ENCODE results near the gene BANF1. TPM values are rescaled to one million over a fixed set of nuclear protein-coding genes. Genes with fewer than 3 reads are reported as not detected.

The BANF1 gene
- total and polyA plus RNA-seq, 2 donors (not counting 3 experiments of a cell fraction or from before 2014, with no cell fraction given) = 269 to 376 TPM

GRCh38 chr11:66007201-66007634 lies 4.9 kb downstream of the BANF1 start:
- no peaks in the 10 kb centered on the region for H3K9me1 ChIP-seq (replicated peaks; ENCODE audit: control insufficient read depth, extremely low read depth, insufficient read depth, low read length)
- intact Hi-C loops (cut with micrococcal nuclease) (no loop called here), dilution Hi-C loops (cut with MboI; ENCODE audit: extremely low pct_ligation_motif_present, low sequenced_read_pairs) (no loop called here)
- POLR2A ChIA-PET = no interaction called here
- peaks cover 2% of the 10 kb centered on the region in 2 experiments for H3K27me3 ChIP-seq (ENCODE audit: control insufficient read depth in 2 of 2, insufficient read depth in 2 of 2, low read length in 2 of 2)
- H3K27ac ChIP-seq (ENCODE audit: insufficient read depth, low read depth, low read length) = no peak overlapping the region
- H2AFZ ChIP-seq (ENCODE audit: low read depth, low read length) = no peak overlapping the region
- no peak overlapping the region for H3K9ac ChIP-seq (replicated peaks; ENCODE audit: extremely low read depth, insufficient read depth, low read length)
- TF ChIP-seq FOS (IDR thresholded peaks at IDR 0.05; ENCODE audit: borderline replicate concordance, insufficient read depth, low read length) (no peak), MYC (IDR thresholded peaks at IDR 0.05; ENCODE audit: low read depth, low read length) (no peak)
- peaks cover 0 to 7% of the 10 kb centered on the region in 2 experiments for H3K36me3 ChIP-seq (ENCODE audit: control insufficient read depth in 2 of 2, extremely low read depth in 1 of 2, insufficient read depth in 2 of 2, low read length in 2 of 2)
- peaks cover 6% of the 10 kb centered on the region for H3K4me1 ChIP-seq (ENCODE audit: control insufficient read depth, extremely low read depth, insufficient read depth, low read length)
- H3K4me3 ChIP-seq (replicated peaks in 1 of 3; ENCODE audit: insufficient read depth in 1 of 3, low read depth in 1 of 3, low read length in 3 of 3) = no peak overlapping the region
- CTCF ChIA-PET = interaction anchor here (3.9 kb wide), 1 partner anchor 15 kb away, joined by 37 read pairs; no protein-coding TSS in a partner anchor
- no peaks in the 10 kb centered on the region for H4K20me1 ChIP-seq (replicated peaks; ENCODE audit: control insufficient read depth, extremely low read depth, insufficient read depth, low read length)
- H3K9me3 ChIP-seq (replicated peaks; ENCODE audit: control insufficient read depth, insufficient read depth, low read length) = no peaks in the 10 kb centered on the region
- no peak for DNase-seq (ENCODE audit: low read depth, low spot score)
- BruUV-seq (replicated peaks) = no TSS peak
- peaks cover 15% of the 10 kb centered on the region for H3K79me2 ChIP-seq (ENCODE audit: control insufficient read depth, insufficient read depth, low read length)
- H3K4me2 ChIP-seq (ENCODE audit: insufficient read depth, low read length) = no peak overlapping the region
- FAIRE-seq = no peak

- ChIA-PET CTCF (interaction anchor here (1.3 to 3.9 kb wide), 3 partner anchors 14 to 123 kb away, joined by 3 to 37 read pairs (median 11); no protein-coding TSS in a partner anchor), POLR2A (no interaction called here)
- H3K4me2 ChIP-seq (ENCODE audit: insufficient read depth, low read length) = no peak overlapping the region
Observed at GRCh38 chr11:66008095-66008467, 5.8 kb downstream of the BANF1 start.

More at GRCh38 chr11:66008095-66008467, 5.8 kb downstream of the BANF1 start:
- Histone ChIP-seq H3K4me1 (ENCODE audit: control insufficient read depth, extremely low read depth, insufficient read depth, low read length) (peaks cover 5% of the 10 kb centered on the region), H3K36me3 (ENCODE audit: control insufficient read depth in 2 of 2, extremely low read depth in 1 of 2, insufficient read depth in 2 of 2, low read length in 2 of 2) (peaks cover 0 to 7% of the 10 kb centered on the region in 2 experiments), H2AFZ (ENCODE audit: low read depth, low read length) (no peak overlapping the region), H3K79me2 (ENCODE audit: control insufficient read depth, insufficient read depth, low read length) (peaks cover 10% of the 10 kb centered on the region), H4K20me1 (replicated peaks; ENCODE audit: control insufficient read depth, extremely low read depth, insufficient read depth, low read length) (no peaks in the 10 kb centered on the region), H3K9ac (replicated peaks; ENCODE audit: extremely low read depth, insufficient read depth, low read length) (no peak overlapping the region), H3K27ac (ENCODE audit: insufficient read depth, low read depth, low read length) (no peak overlapping the region), H3K9me1 (replicated peaks; ENCODE audit: control insufficient read depth, extremely low read depth, insufficient read depth, low read length) (no peaks in the 10 kb centered on the region), H3K9me3 (replicated peaks; ENCODE audit: control insufficient read depth, insufficient read depth, low read length) (no peaks in the 10 kb centered on the region), H3K4me3 (replicated peaks in 1 of 3; ENCODE audit: insufficient read depth in 1 of 3, low read depth in 1 of 3, low read length in 3 of 3) (no peak overlapping the region), H3K27me3 (ENCODE audit: control insufficient read depth in 2 of 2, insufficient read depth in 2 of 2, low read length in 2 of 2) (peaks cover 2% of the 10 kb centered on the region in 2 experiments)
- TF ChIP-seq MAX (IDR thresholded peaks at IDR 0.05; ENCODE audit: insufficient read depth, insufficient read length) (no peak), JUN (IDR thresholded peaks at IDR 0.05; ENCODE audit: borderline replicate concordance, insufficient read depth, insufficient read length, low read depth) (no peak), POLR2A (IDR thresholded peaks at IDR 0.05; ENCODE audit: low read depth, low read length) (no peak), GATA2 (IDR thresholded peaks at IDR 0.05; ENCODE audit: insufficient read depth, insufficient read length, low read depth, low read length) (no peak), EZH2 (IDR thresholded peaks at IDR 0.05; ENCODE audit: borderline replicate concordance, low read depth, low read length, severe bottlenecking) (no peak), CTCF (IDR thresholded peaks at IDR 0.05; ENCODE audit: extremely low read depth in 1 of 2, insufficient read depth in 1 of 2, low read depth in 1 of 2, low read length in 2 of 2) (no peak), POLR2AphosphoS5 (IDR thresholded peaks at IDR 0.05; ENCODE audit: insufficient read depth, low read depth, low read length) (no peak), MYC (IDR thresholded peaks at IDR 0.05; ENCODE audit: low read depth, low read length) (no peak), FOS (IDR thresholded peaks at IDR 0.05; ENCODE audit: borderline replicate concordance, insufficient read depth, low read length) (no peak)
- DNase-seq (ENCODE audit: low read depth, low spot score) (no peak), FAIRE-seq (no peak)
- dilution Hi-C loops (cut with MboI; ENCODE audit: extremely low pct_ligation_motif_present, low sequenced_read_pairs) = no loop called here
- intact Hi-C loops (cut with micrococcal nuclease) = no loop called here
- BruUV-seq (replicated peaks) = no TSS peak

All from endothelial cell of umbilical vein (primary cell).